WERI-Rb-1 (cell line): ENCODE results near the gene ZBTB37.

Experiments used
- DNase-seq: peaks from one replicate; pipeline ENCODE4 v3.0.0-alpha.2; 2020
- H3K27ac ChIP-seq: fragments of 250-450 bp; sonication (Bioruptor Pico); 2 replicates; pipeline ENCODE4 v1.5.1; 2020; ENCODE audit warnings: mild to moderate bottlenecking, moderate library complexity
- H3K27me3 ChIP-seq: fragments of 250-450 bp; sonication (Bioruptor Pico); 2 replicates; pipeline ENCODE4 v1.5.1; 2021; ENCODE audit warnings: mild to moderate bottlenecking, low read depth, moderate library complexity; ENCODE audit not compliant: insufficient read depth, severe bottlenecking
- H3K36me3 ChIP-seq: fragments of 250-450 bp; sonication (Bioruptor Pico); 2 replicates; pipeline ENCODE4 v1.5.1; 2020; ENCODE audit warnings: mild to moderate bottlenecking, moderate library complexity
- H3K4me3 ChIP-seq: 2 replicates; pipeline ENCODE4 v1.5.1; 2011; ENCODE audit warnings: low read depth, mild to moderate bottlenecking, control low read depth, low read length
- H3K9me3 ChIP-seq: fragments of 250-450 bp; sonication (Bioruptor Pico); 2 replicates; pipeline ENCODE4 v1.5.1; 2021; ENCODE audit warnings: mild to moderate bottlenecking, moderate library complexity; ENCODE audit not compliant: severe bottlenecking
- CTCF ChIP-seq: IDR thresholded peaks from 2 replicates; pipeline ENCODE4 v1.5.1; 2011; ENCODE audit warnings: low read depth, mild to moderate bottlenecking, control low read depth, inconsistent platforms, low read length

Gene ZBTB37

GRCh38 chr1:173863224-173864161 lies 4.7 kb upstream of the ZBTB37 start:
- no peak for TF ChIP-seq CTCF
- no peak overlapping the region for H3K27ac ChIP-seq
- no peak overlapping the region for H3K4me3 ChIP-seq
- no peak for DNase-seq
- H3K9me3 ChIP-seq = no peaks in the 10 kb centered on the region
- H3K36me3 ChIP-seq = peaks cover 92% of the 10 kb centered on the region
- H3K27me3 ChIP-seq = no peaks in the 10 kb centered on the region

- Histone ChIP-seq H3K9me3 (no peaks in the 10 kb centered on the region), H3K4me3 (no peak overlapping the region), H3K27ac (no peak overlapping the region), H3K27me3 (no peaks in the 10 kb centered on the region), H3K36me3 (peaks cover 84% of the 10 kb centered on the region)
- no peak for DNase-seq
- TF ChIP-seq CTCF = no peak
These were observed 3.9 kb upstream of the ZBTB37 start for GRCh38 chr1:173864179-173864867.

GRCh38 chr1:173865468-173866164 lies 2.6 kb upstream of the ZBTB37 start:
- peaks cover 74% of the 10 kb centered on the region for H3K36me3 ChIP-seq

GRCh38 chr1:173866413-173867115 lies 1.6 kb upstream of the ZBTB37 start:
- H3K27me3 ChIP-seq = no peaks in the 10 kb centered on the region
- H3K4me3 ChIP-seq = peak overlapping the region; percentile 96
- H3K27ac ChIP-seq = peak overlapping the region; percentile 83
- no peak for TF ChIP-seq CTCF
- no peaks in the 10 kb centered on the region for H3K9me3 ChIP-seq
- no peak for DNase-seq
- H3K36me3 ChIP-seq = peaks cover 68% of the 10 kb centered on the region

More at GRCh38 chr1:173865468-173866164, 2.6 kb upstream of the ZBTB37 start:
- TF ChIP-seq CTCF = no peak
- no peak for DNase-seq
- no peak overlapping the region for H3K4me3 ChIP-seq
- peak overlapping the region; percentile 83 for H3K27ac ChIP-seq
- H3K9me3 ChIP-seq = no peaks in the 10 kb centered on the region
- no peaks in the 10 kb centered on the region for H3K27me3 ChIP-seq

GRCh38 chr1:173867141-173867752 lies 933 bp upstream of the ZBTB37 start:
- TF ChIP-seq CTCF = no peak
- peak; percentile 21 for DNase-seq
- Histone ChIP-seq H3K36me3 (peaks cover 64% of the 10 kb centered on the region), H3K4me3 (peak overlapping the region; percentile 96), H3K27ac (peak overlapping the region; percentile 83), H3K27me3 (no peaks in the 10 kb centered on the region), H3K9me3 (no peaks in the 10 kb centered on the region)
